Tibial artery (tissue), 4 donors: ENCODE data around the gene AUP1.

Source experiments
- DNase-seq, 2 donors: peaks; one replicate each; pipeline ENCODE4 v3.0.0-alpha.2; 2019
- H3K27ac ChIP-seq, 2 donors: fragments of 200-600 bp; sonication (generic) in 1 of 2; 1 replicate in 1 of 2; 2 replicates in 1 of 2; pipeline ENCODE4 v1.5.1; 2018 to 2019; ENCODE audit warnings: mild to moderate bottlenecking in 1 of 2
- H3K27me3 ChIP-seq, 2 donors: fragments of 200-600 bp; sonication (generic) in 1 of 2; one replicate each; pipeline versions ENCODE4 v1.5.1 to v1.6.0; 2016 to 2019
- H3K36me3 ChIP-seq, 3 donors: fragments of 200-600 bp; sonication (generic) in 2 of 3; one replicate each; pipeline ENCODE4 v1.5.1; 2016 to 2019; ENCODE audit warnings: mild to moderate bottlenecking in 2 of 3
- H3K4me1 ChIP-seq, 4 donors: fragments of 200-600 bp; sonication (generic) in 2 of 4; 1 replicate in 3 of 4; 2 replicates in 1 of 4; pipeline ENCODE4 v1.5.1; 2016 to 2019
- H3K4me3 ChIP-seq, 2 donors: fragments of 200-600 bp; sonication (generic) in 1 of 2; 1 replicate in 1 of 2; 2 replicates in 1 of 2; pipeline ENCODE4 v1.5.1; 2018 to 2019; ENCODE audit warnings: mild to moderate bottlenecking in 2 of 2
- H3K9me3 ChIP-seq, 3 donors: fragments of 200-600 bp; sonication (generic) in 1 of 3; one replicate each; pipeline ENCODE4 v1.5.1; 2016 to 2019
- intact Hi-C: fragments of 100-400 bp; cut with DNase I; formaldehyde crosslinking; loops from one replicate; pipeline ENCODE4 v1.15.0; 2023; ENCODE audit warnings: low total_unique reads
- TF ChIP-seq, protein P1 (sequence below), 2 experiments: fragments of 200-600 bp in 1 of 2; fragments of 450-650 bp in 1 of 2; IDR thresholded peaks; one replicate each; pipeline ENCODE4 v1.5.1; 2017 to 2019; ENCODE audit warnings: antibody characterized with exemption in 2 of 2, mild to moderate bottlenecking in 1 of 2, moderate library complexity in 1 of 2

The AUP1 gene

GRCh38 chr2:74482801-74483674 lies 46.5 kb downstream of the AUP1 start, which contains the start of the genes CCDC142 and TTC31:
TSS of gene CCDC142 (minus strand) at chr2:74482998. CDS start at chr2:74482837, 161 bp downstream.
TSS of gene TTC31 (plus strand) at chr2:74483081. CDS start at chr2:74483096, 15 bp downstream.
- H3K9me3 ChIP-seq = no peaks in the 10 kb centered on the region
- TF ChIP-seq, protein P1, sequence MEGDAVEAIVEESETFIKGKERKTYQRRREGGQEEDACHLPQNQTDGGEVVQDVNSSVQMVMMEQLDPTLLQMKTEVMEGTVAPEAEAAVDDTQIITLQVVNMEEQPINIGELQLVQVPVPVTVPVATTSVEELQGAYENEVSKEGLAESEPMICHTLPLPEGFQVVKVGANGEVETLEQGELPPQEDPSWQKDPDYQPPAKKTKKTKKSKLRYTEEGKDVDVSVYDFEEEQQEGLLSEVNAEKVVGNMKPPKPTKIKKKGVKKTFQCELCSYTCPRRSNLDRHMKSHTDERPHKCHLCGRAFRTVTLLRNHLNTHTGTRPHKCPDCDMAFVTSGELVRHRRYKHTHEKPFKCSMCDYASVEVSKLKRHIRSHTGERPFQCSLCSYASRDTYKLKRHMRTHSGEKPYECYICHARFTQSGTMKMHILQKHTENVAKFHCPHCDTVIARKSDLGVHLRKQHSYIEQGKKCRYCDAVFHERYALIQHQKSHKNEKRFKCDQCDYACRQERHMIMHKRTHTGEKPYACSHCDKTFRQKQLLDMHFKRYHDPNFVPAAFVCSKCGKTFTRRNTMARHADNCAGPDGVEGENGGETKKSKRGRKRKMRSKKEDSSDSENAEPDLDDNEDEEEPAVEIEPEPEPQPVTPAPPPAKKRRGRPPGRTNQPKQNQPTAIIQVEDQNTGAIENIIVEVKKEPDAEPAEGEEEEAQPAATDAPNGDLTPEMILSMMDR (IDR thresholded peaks at IDR 0.05) = peak; percentile 79 to 88
- intact Hi-C loops = loop anchor here (2.0 to 5.0 kb wide), 2 partner anchors 28 to 44 kb away; partner anchors contain the start of genes AUP1, DQX1, HTRA2 and INO80B
- H3K27me3 ChIP-seq = no peaks in the 10 kb centered on the region
- peak; percentile 98 to 99 for DNase-seq
- peak within 1 kb of the TSS; percentile 83 to 95 for H3K27ac ChIP-seq
- H3K4me3 ChIP-seq = peak within 1 kb of the TSS; percentile 84 to 86
- peaks cover 17 to 50% (median 23%) of the 10 kb centered on the region in 3 donors for H3K36me3 ChIP-seq
- H3K4me1 ChIP-seq = peaks cover 0 to 35% (median 26%) of the 10 kb centered on the region in 4 donors

GRCh38 chr2:74481961-74482800 lies 47.3 kb downstream of the AUP1 start:
- H3K4me1 ChIP-seq = peaks cover 0 to 35% (median 26%) of the 10 kb centered on the region in 4 donors
- H3K27me3 ChIP-seq = no peaks in the 10 kb centered on the region
- H3K9me3 ChIP-seq = no peaks in the 10 kb centered on the region
- TF ChIP-seq, protein P1 (IDR thresholded peaks at IDR 0.05) = no peak
- intact Hi-C loops = loop anchor here (2.0 to 5.0 kb wide), 2 partner anchors 27 to 45 kb away; partner anchors contain the start of genes AUP1, DQX1, HTRA2 and INO80B
- peak; percentile 67 for DNase-seq
- peak overlapping the region; percentile 84 to 86 for H3K4me3 ChIP-seq
- H3K36me3 ChIP-seq = peaks cover 17 to 53% (median 26%) of the 10 kb centered on the region in 3 donors
- peak overlapping the region; percentile 83 to 95 for H3K27ac ChIP-seq

GRCh38 chr2:74481431-74481830 lies 48.1 kb downstream of the AUP1 start:
- Histone ChIP-seq H3K27me3 (no peaks in the 10 kb centered on the region), H3K4me1 (peaks cover 0 to 35% (median 26%) of the 10 kb centered on the region in 4 donors), H3K27ac (peak overlapping the region; percentile 83 to 95), H3K9me3 (no peaks in the 10 kb centered on the region), H3K4me3 (peak overlapping the region; percentile 84 to 86), H3K36me3 (peaks cover 10 to 50% (median 26%) of the 10 kb centered on the region in 3 donors)
- DNase-seq = no peak
- intact Hi-C loops = loop anchor here (5.0 kb wide), 1 partner anchor 46 kb away; the partner anchor contains the start of genes AUP1, DQX1 and HTRA2
- TF ChIP-seq, protein P1 (IDR thresholded peaks at IDR 0.05) = no peak
